ENCODE data around the gene RPS25. TPM values are rescaled to one million over a fixed set of nuclear protein-coding genes. Genes with fewer than 3 reads are reported as not detected.
A peak's percentile ranks its signal among the peaks of the same experiment; 100 is the strongest.
"Not testable (repeated sequence)": the region's sequence is repeated elsewhere in the genome, so short reads cannot be mapped to it uniquely, and the experiment has no call there.

The RPS25 gene
- total RNA-seq, 2 experiments from 2014 or later, result 2,183 to 2,206 TPM

DNA sequence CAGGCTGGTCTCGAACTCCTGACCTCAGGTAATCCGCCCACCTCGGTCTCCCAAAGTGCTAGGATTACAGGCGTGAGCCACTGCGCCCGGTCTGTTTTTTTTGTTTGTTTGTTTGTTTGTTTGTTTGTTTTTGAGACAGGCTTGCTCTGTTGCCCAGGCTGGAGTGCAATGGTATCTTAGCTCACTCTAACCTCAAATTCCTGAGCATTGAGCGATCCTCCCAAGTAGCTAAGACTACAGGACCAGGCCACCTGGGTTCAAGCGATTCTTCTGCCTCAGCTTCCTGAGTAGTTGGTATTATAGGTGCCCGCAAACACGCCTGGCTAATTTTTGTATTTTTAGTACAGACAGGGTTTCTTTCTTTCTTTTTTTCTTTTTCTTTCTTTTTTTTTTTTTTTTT is 15.3 kb upstream of the RPS25 start:
- H3K9me3 Mint-ChIP-seq; H3K4me3 Mint-ChIP-seq; DNase-seq; H3K27me3 Mint-ChIP-seq (ENCODE audit: low read depth); intact Hi-C loops (cut with micrococcal nuclease); H3K27ac Mint-ChIP-seq; H3K36me3 Mint-ChIP-seq (ENCODE audit: low read depth): not testable (repeated sequence)
- peaks cover 17% of the 10 kb centered on the region for H3K4me1 Mint-ChIP-seq (ENCODE audit: low read depth)
- CTCF ChIA-PET, result interaction anchor here (0.8 to 1.1 kb wide), 2 partner anchors 10 to 163 kb away, joined by 3 to 5 read pairs; no protein-coding TSS in a partner anchor

DNA sequence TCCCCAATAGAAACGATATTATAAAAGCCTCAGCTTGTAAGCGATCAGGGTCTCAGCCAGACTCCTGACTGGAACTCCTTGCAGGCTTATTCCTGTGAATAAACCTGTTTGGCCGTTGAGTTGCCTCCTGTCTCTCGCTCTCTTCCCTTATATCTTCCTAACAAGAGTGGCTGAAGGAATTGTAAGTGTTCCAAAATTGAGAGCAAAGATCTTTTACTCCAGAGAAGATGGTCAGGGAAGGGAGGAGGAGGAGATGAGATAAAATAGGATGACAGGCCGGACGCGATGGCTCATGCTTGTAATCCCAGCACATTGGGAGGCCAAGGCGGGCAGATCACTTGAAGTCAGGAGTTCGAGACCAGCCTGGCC is 13.8 kb upstream of the RPS25 start:
- no peaks in the 10 kb centered on the region for H3K27me3 Mint-ChIP-seq (ENCODE audit: low read depth)
- CTCF ChIA-PET, result interaction anchor here (0.6 to 2.0 kb wide), 7 partner anchors 13 to 88 kb away, joined by 3 to 7 read pairs (median 3); partner anchors contain the start of gene C2CD2L
- H3K36me3 Mint-ChIP-seq (ENCODE audit: low read depth), result peaks cover 5% of the 10 kb centered on the region
- no peak overlapping the region for H3K27ac Mint-ChIP-seq
- H3K4me1 Mint-ChIP-seq (ENCODE audit: low read depth), result peaks cover 23% of the 10 kb centered on the region
- H3K9me3 Mint-ChIP-seq, result no peaks in the 10 kb centered on the region
- intact Hi-C loops (cut with micrococcal nuclease), result loop anchor here (2.0 kb wide), 1 partner anchor 125 kb away; no protein-coding TSS in a partner anchor
- DNase-seq, result no peak
- H3K4me3 Mint-ChIP-seq, result no peak overlapping the region

GRCh38 chr11:119030329-119031047 is 12.3 kb upstream of the RPS25 start, which contains the start of gene SLC37A4:
Gene SLC37A4 (minus strand): TSS chr11:119030877.
- H3K4me1 Mint-ChIP-seq (ENCODE audit: low read depth), result peaks cover 23% of the 10 kb centered on the region
- no peaks in the 10 kb centered on the region for H3K9me3 Mint-ChIP-seq
- H3K4me3 Mint-ChIP-seq, result peak within 1 kb of the TSS; percentile 77
- CTCF ChIA-PET, result interaction anchor here (1.4 to 2.0 kb wide), 3 partner anchors 11 to 82 kb away, joined by 3 to 7 read pairs (median 4); partner anchors contain the start of gene C2CD2L
- intact Hi-C loops (cut with micrococcal nuclease), result loop anchor here (1.0 to 2.0 kb wide), 10 partner anchors 12 to 458 kb away; partner anchors contain the start of genes ARCN1, CBL, HMBS and HYOU1
- H3K27ac Mint-ChIP-seq, result peak within 1 kb of the TSS; percentile 85
- DNase-seq, result peak; percentile 99
- no peaks in the 10 kb centered on the region for H3K27me3 Mint-ChIP-seq (ENCODE audit: low read depth)
- H3K36me3 Mint-ChIP-seq (ENCODE audit: low read depth), result peaks cover 5% of the 10 kb centered on the region

- no peak for DNase-seq
- intact Hi-C loops (cut with micrococcal nuclease), result loop anchor here (1.0 to 2.0 kb wide), 10 partner anchors 12 to 458 kb away; partner anchors contain the start of genes ARCN1, CBL, HMBS and HYOU1
- Mint-ChIP-seq H3K4me1 (ENCODE audit: low read depth) (peaks cover 23% of the 10 kb centered on the region), H3K4me3 (peak overlapping the region; percentile 77), H3K27me3 (ENCODE audit: low read depth) (no peaks in the 10 kb centered on the region), H3K27ac (peak overlapping the region; percentile 70), H3K9me3 (no peaks in the 10 kb centered on the region), H3K36me3 (ENCODE audit: low read depth) (peaks cover 9% of the 10 kb centered on the region)
- CTCF ChIA-PET, result interaction anchor here (2.0 kb wide), 1 partner anchor 76 kb away, joined by 7 read pairs; the partner anchor contains the start of gene C2CD2L
These were observed 11.8 kb upstream of the RPS25 start for GRCh38 chr11:119030029-119030328.

DNA sequence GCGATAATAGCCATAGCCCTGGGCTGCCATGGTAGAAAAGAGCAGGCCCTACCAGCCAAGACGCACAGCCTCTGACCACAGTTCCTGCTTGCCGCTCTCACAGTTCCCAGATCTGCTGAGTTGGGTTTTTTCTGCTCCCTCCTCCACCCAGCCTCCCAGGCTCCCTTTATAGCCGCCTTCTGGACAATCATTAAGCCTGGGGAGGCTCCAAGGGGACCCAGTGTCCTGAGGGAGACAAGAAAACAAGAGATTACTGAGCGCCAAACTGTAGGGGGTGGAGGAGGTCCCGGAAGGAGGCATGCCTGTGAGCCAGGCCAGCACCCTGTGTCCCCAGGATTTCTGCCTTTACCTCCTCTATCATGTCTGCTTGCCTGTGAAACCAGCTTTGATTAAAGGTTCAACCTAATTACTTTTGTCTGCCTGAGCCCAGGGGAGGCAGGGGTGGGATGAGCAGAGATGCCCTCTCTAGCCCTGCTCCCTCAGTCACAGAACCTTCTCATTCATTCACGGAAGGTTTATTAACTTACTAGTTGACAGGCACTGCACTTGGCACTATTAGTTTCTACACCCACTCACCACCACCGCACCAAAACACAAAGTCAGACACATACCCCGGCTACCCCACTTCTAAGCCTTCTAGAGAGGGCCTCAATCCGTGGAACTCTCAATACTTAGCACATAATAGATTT is 11.3 kb upstream of the RPS25 start:
- Mint-ChIP-seq H3K9me3 (no peaks in the 10 kb centered on the region), H3K36me3 (ENCODE audit: low read depth) (peaks cover 12% of the 10 kb centered on the region), H3K27ac (peak overlapping the region; percentile 70), H3K4me3 (peak overlapping the region; percentile 77), H3K4me1 (ENCODE audit: low read depth) (peaks cover 26% of the 10 kb centered on the region), H3K27me3 (ENCODE audit: low read depth) (no peaks in the 10 kb centered on the region)
- peak; percentile 75 for DNase-seq
- CTCF ChIA-PET, result interaction anchor here (2.0 kb wide), 1 partner anchor 77 kb away, joined by 7 read pairs; the partner anchor contains the start of gene C2CD2L
- intact Hi-C loops (cut with micrococcal nuclease), result loop anchor here (1.0 to 2.0 kb wide), 10 partner anchors 11 to 457 kb away; partner anchors contain the start of genes ARCN1, CBL, HMBS and HYOU1

DNA sequence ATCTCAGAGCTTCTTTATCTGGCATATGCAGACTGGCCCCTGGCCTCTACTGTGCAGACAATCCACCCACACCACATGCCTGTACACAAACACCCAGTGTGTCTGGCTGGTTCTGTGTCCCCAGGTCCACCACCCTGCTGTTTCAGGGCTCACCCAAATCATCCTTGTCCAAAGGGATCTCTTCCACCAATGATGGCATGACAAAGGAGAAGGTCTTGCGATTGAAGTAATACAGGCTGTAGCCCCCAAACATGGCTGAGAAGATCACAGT is 10.9 kb upstream of the RPS25 start:
- Mint-ChIP-seq H3K9me3 (no peaks in the 10 kb centered on the region), H3K27ac (no peak overlapping the region), H3K36me3 (ENCODE audit: low read depth) (peaks cover 12% of the 10 kb centered on the region), H3K4me1 (ENCODE audit: low read depth) (peaks cover 31% of the 10 kb centered on the region), H3K4me3 (peak overlapping the region; percentile 77), H3K27me3 (ENCODE audit: low read depth) (no peaks in the 10 kb centered on the region)
- no peak for DNase-seq
- CTCF ChIA-PET, result no interaction called here
- intact Hi-C loops (cut with micrococcal nuclease), result no loop called here

DNA sequence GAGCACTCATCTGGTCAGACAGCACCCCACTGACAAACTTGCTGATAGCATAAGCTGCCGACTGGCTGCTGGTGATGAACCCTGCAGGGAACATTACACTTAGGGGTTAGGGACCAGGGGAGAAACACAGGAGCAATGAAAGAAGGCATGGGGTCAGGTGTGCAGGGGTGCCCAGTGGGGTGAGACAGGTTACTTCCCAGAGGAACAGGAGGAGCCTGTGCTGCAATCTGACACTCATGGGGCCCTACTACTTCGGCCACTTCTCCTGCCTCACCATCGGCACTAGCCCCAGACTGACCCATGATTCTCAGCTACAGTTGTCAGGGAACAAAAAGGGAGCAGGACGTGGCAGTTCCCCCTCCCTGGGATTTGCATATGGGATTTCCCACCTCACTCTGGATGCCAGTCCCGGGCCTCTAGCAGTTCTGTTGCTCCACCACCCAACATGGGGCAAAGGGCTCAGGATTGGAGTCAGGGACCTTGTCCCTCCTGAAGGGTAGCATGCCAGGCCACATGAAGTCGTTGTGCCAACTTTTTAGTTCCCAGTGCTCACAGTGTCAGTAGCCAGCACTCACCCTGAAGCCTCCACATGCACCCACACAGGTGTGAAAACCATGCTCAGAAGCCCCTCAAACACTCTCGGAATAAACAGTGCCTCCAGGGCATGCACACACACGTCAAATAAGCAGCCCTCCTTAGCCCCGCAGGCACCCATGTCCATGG is 10.4 kb upstream of the RPS25 start:
- Mint-ChIP-seq H3K9me3 (no peaks in the 10 kb centered on the region), H3K27me3 (ENCODE audit: low read depth) (no peaks in the 10 kb centered on the region), H3K4me3 (no peak overlapping the region), H3K27ac (no peak overlapping the region), H3K4me1 (ENCODE audit: low read depth) (peaks cover 36% of the 10 kb centered on the region), H3K36me3 (ENCODE audit: low read depth) (peaks cover 14% of the 10 kb centered on the region)
- DNase-seq, result no peak
- CTCF ChIA-PET, result no interaction called here
- intact Hi-C loops (cut with micrococcal nuclease), result no loop called here

- Mint-ChIP-seq H3K27ac (no peak overlapping the region), H3K27me3 (ENCODE audit: low read depth) (no peaks in the 10 kb centered on the region)
These were observed 9.6 kb upstream of the RPS25 start for GRCh38 chr11:119027561-119028345.

DNA sequence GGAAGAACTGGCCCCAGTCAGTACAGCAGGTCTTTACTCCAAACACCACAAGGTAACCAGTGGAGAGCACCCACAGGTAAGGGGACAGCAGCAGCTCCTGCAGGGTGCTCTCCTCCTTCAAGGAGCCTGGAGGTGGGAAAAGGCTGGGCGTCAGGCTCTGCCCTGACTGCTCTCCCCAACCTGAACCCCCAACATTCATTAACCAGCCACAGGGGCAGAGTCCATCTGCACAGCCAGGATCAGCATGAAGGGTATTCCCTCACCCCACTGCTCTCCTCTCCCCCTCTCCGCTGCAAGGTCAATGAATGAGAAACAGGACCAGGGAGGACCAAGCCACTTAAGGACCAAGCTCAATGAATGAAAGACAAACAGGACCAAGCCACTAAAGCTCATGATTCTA is 8.8 kb upstream of the RPS25 start:
- intact Hi-C loops (cut with micrococcal nuclease), result no loop called here
- peaks cover 43% of the 10 kb centered on the region for H3K4me1 Mint-ChIP-seq (ENCODE audit: low read depth)
- H3K4me3 Mint-ChIP-seq, result no peak overlapping the region
- DNase-seq, result no peak
- CTCF ChIA-PET, result interaction anchor here (0.5 to 1.0 kb wide), 2 partner anchors 12 to 70 kb away, joined by 3 to 5 read pairs; no protein-coding TSS in a partner anchor
- no peak overlapping the region for H3K27ac Mint-ChIP-seq
- no peaks in the 10 kb centered on the region for H3K27me3 Mint-ChIP-seq (ENCODE audit: low read depth)
- peaks cover 21% of the 10 kb centered on the region for H3K36me3 Mint-ChIP-seq (ENCODE audit: low read depth)
- no peaks in the 10 kb centered on the region for H3K9me3 Mint-ChIP-seq

More at GRCh38 chr11:119027561-119028345, 9.6 kb upstream of the RPS25 start:
- no peak for DNase-seq
- intact Hi-C loops (cut with micrococcal nuclease), result no loop called here
- Mint-ChIP-seq H3K9me3 (no peaks in the 10 kb centered on the region), H3K4me3 (no peak overlapping the region), H3K4me1 (ENCODE audit: low read depth) (peaks cover 42% of the 10 kb centered on the region), H3K36me3 (ENCODE audit: low read depth) (peaks cover 17% of the 10 kb centered on the region)
- CTCF ChIA-PET, result interaction anchor here (1.0 kb wide), 1 partner anchor 71 kb away, joined by 3 read pairs; no protein-coding TSS in a partner anchor

DNA sequence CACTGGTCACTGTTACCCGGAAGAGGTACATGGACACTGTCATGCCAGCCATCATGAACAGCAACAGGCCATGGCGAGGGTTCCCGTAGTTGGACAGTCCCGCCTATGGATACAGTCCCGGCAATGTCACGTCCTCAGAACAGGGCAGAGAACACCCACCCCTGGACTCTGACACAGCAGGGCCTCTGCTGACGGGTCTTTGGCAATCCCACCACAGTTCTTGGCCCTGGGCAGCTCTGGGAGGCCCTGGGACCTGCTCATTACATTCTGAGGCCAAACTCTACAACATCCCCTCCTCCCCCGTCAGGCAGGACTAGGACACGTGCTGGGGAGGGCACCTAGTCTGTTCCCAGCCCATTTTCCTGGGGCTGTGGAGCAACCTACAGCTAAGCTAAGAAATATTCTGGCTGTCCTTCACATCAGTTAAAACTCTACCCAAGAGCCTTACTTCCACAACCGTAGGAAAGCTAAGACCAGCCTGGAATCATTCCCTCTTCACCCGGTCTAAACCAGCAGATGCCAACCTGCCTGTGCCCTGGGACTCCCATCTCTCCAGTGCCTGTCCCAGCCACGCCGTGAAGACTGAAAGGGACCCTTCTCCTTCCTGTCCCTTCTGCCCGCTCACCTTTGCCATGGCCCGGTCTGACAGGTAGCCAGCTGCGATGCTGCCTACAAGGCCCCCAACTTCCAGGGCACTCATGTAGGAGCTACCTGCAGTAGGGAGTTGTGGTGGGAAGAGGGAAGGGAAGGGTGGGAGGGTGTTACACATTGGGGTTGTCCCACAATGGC is 8.0 kb upstream of the RPS25 start:
- peaks cover 48% of the 10 kb centered on the region for H3K4me1 Mint-ChIP-seq (ENCODE audit: low read depth)
- DNase-seq, result no peak
- peaks cover 27% of the 10 kb centered on the region for H3K36me3 Mint-ChIP-seq (ENCODE audit: low read depth)
- H3K27me3 Mint-ChIP-seq (ENCODE audit: low read depth), result no peaks in the 10 kb centered on the region
- H3K4me3 Mint-ChIP-seq, result no peak overlapping the region
- CTCF ChIA-PET, result no interaction called here
- intact Hi-C loops (cut with micrococcal nuclease), result no loop called here
- no peak overlapping the region for H3K27ac Mint-ChIP-seq
- no peaks in the 10 kb centered on the region for H3K9me3 Mint-ChIP-seq

- H3K9me3 Mint-ChIP-seq, result no peaks in the 10 kb centered on the region
- CTCF ChIA-PET, result interaction anchor here (0.7 kb wide), 1 partner anchor 42 kb away, joined by 3 read pairs; no protein-coding TSS in a partner anchor
- peaks cover 29% of the 10 kb centered on the region for H3K36me3 Mint-ChIP-seq (ENCODE audit: low read depth)
- H3K4me1 Mint-ChIP-seq (ENCODE audit: low read depth), result peaks cover 50% of the 10 kb centered on the region
- intact Hi-C loops (cut with micrococcal nuclease), result no loop called here
- DNase-seq, result no peak
- no peak overlapping the region for H3K4me3 Mint-ChIP-seq
- H3K27ac Mint-ChIP-seq, result peak overlapping the region; percentile 34
- H3K27me3 Mint-ChIP-seq (ENCODE audit: low read depth), result no peaks in the 10 kb centered on the region
These were observed 7.4 kb upstream of the RPS25 start for GRCh38 chr11:119025541-119025940.

All from activated naive CD4-positive, alpha-beta T cell treated with anti-CD3 and anti-CD28 coated beads for 36 hours (primary cell).